GM18526 (cell line): ENCODE results near the gene ZDHHC19.

Experiments
- POLR2A ChIP-seq: IDR thresholded peaks from 3 replicates; pipeline ENCODE4 v1.6.1; 2011; ENCODE audit not compliant: insufficient read length; ENCODE audit errors: extremely low read depth

ZDHHC19 gene, protein sequence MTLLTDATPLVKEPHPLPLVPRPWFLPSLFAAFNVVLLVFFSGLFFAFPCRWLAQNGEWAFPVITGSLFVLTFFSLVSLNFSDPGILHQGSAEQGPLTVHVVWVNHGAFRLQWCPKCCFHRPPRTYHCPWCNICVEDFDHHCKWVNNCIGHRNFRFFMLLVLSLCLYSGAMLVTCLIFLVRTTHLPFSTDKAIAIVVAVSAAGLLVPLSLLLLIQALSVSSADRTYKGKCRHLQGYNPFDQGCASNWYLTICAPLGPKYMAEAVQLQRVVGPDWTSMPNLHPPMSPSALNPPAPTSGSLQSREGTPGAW

DNA sequence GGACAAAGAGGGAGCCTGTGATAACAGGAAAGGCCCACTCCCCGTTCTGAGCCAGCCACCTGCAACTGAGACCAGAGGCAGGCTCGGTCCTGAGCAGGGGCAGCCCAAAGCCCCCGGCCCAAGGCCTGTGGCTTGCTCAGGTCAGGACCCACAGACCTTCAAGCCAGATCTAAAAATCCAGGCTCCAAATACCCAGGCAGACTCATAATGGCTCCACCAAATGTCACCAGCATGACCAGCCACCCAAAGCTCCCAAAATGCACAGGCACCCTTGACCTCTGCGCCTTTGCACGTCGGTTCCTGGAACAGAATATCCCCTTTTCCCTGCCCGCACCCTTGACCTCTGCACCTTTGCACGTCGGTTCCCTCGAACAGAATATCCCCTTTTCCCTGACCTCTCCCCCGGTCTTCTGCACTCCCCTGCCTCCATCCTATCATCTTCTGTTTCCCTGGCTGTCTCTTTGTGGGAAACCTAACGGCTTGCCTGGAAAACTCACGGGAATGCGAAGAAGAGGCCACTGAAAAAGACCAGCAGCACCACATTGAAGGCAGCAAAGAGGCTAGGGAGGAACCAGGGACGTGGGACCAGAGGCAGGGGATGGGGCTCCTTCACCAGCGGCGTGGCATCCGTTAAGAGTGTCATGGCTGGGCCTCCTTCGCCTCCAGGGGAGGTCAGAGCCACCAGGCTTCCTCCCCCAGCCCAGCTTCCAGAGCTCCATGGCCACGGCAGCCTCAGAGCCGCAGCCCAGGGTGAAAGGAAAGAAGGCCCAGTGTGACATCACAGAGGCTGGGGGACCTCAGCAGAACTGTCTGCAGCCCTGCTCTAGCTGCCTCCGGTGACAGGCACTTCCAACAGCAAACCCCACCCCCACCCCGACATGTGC lies at the start of gene ZDHHC19:
Gene ZDHHC19, minus strand, starts transcription at position 728 of the 884 bp plus-strand sequence. Its CDS starts 85 bp downstream, at position 643.
- TF ChIP-seq POLR2A: no peak

DNA sequence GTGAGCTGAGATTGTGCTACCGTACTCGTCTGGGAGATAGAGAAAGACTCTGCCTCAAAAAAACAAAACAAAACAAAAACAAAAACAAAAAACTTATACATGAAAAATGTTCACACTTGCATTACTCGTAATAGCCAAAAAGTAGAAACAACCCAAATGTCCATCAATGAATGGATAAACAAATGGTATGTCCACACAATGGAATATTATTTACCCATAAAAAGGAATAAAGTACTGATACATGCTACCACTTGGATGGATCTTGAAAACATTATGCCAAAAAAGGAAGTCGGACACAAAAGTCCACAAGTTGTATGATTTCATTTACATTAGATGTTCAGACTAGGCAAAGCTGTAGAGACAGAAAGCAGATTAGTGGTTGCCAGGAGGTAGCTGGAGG lies 49.6 kb upstream of the ZDHHC19 start:
- TF ChIP-seq POLR2A: no peak

DNA sequence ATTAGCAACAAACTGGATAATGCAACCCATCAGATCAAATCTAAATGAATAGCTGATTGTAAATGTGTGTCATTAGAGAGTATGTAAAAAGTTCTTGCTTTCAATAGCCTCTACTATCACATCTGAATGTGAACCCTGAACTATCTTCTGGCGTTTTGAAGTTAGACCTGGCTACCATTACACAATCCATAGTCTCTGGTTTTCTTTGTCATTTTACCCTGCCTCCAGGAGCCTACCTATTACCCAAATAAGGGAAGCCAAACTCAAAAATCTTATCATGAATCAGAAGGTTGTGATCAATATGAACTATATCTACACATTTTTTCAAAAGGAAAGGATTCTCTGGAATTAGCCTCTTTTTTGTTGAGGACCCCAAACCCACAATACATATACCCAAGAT lies 44.6 kb upstream of the ZDHHC19 start:
- no peak for TF ChIP-seq POLR2A

DNA sequence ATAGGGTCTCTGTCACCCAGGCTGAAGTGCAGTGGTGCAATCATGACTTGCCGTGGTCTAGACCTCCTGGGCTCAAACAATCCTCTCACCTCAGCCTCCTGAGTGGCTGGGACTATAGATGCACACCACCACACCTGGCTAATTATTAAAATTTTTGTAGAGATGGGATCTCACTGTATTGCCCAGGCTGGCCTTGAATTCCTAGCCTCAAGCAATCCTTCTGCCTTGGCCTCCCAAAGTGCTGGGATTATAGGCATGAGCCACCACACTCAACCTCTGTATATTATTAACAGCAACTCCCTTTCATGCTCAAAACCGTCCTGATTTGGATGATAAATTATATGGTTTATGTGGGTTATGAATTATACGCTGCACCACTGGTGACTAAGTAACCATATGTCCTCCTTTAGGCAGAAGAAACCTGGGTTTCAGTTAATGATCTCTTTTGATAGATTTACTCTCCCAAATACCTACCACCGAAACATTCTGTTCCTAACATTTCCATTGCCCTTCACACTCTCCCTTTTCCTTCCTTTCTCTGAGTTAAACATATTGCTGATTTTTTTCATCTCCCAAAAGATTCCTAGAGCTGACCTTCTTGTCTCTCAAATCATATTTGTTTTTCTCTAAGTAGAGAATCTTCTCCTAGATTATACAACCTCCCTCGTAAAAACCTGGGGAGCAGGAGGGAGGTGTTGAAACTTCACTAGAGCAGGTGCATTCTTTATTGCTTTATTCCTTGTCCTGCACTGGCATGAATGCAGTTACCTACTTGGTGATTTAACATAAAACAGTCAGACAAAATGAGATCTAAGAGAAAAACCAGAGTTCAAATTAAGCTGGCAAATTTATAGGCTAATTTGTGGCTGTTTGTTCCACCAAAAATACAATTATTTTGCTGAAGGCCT lies 43.4 kb upstream of the ZDHHC19 start:
- no peak for TF ChIP-seq POLR2A

DNA sequence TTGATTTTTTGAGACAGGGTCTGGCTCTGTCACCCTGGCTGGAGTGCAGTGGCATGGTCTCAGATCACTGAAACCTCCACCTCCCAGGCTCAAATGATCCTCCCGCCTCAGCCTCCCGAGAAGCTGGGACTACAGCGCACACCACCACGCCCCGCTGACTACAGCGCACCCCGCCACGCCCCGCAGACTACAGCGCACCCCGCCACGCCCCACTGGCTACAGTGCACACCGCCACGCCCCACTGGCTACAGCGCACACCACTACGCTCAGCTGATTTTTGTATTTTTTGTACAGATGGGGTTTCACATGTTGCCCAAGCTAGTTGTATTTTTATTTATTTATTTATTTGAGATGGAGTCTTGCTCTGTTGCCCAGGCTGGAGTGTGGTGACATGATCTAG lies 40.7 kb upstream of the ZDHHC19 start:
- TF ChIP-seq POLR2A: no peak

DNA sequence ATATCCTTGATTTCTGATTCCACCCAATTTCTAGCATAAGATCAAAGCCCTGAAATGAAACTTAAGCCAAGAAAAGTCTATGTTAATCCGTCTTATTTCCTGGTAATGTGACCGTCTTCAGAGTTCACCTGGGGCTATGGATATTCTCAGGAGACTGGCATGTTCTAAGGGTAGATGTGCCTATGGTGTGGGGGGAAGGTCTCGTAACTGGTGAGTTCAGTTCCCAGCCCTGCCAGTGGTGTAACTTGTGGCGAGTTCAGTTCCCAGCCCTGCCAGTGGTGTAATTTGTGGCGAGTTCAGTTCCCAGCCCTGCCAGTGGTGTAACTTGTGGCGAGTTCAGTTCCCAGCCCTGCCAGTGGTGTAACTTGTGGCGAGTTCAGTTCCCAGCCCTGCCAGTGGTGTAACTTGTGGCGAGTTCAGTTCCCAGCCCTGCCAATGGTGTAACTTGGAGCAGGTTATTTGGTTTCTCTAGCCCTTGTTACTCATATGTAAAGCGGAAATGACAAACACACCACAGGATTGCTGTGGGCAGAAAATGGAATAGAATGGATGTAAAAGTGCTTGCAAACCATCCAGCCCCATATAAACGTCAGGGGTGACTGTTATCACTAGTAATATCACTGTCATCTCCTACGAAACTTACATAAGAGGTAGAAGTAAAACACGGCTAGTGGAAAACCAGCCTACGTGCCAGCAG lies 35.6 kb upstream of the ZDHHC19 start:
- no peak for TF ChIP-seq POLR2A

DNA sequence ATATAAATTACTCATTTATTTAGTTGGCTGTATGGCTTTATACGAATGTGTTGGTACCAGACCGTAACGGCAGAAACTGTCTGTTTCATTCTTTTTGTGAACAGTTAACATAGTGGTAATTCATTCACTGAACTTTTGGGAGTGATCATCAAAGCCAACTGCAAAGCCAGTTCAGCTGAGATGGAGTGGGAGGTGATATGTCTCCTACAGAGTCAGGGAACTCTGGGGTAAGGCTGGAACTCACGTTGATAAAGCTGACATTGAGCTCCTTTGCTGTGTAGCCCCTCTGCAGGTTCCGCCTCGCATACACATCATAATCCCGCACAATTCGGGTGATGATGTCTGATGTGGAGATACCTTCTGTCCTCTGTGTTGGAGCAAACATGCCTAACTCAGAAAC lies 30.5 kb upstream of the ZDHHC19 start:
- TF ChIP-seq POLR2A: no peak

DNA sequence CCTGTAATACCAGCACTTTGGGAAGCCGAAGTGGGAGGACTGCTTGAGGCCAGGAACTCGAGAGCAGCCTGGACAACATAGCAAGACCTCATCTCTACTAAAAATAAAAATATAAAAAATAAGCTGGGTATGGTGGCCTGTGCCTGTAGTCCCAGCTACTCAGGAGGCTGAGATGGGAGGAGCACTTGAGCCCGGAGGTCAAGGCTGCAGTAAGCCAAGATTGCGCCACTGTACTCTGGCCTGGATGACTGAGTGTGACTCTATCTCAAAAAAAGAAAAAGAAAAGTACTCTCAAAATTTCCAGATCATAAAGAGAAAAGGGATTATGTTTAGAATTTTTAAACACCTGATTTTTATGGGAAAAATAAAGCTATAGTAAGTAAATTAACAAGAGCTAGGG lies 29.2 kb upstream of the ZDHHC19 start:
- TF ChIP-seq POLR2A: no peak

DNA sequence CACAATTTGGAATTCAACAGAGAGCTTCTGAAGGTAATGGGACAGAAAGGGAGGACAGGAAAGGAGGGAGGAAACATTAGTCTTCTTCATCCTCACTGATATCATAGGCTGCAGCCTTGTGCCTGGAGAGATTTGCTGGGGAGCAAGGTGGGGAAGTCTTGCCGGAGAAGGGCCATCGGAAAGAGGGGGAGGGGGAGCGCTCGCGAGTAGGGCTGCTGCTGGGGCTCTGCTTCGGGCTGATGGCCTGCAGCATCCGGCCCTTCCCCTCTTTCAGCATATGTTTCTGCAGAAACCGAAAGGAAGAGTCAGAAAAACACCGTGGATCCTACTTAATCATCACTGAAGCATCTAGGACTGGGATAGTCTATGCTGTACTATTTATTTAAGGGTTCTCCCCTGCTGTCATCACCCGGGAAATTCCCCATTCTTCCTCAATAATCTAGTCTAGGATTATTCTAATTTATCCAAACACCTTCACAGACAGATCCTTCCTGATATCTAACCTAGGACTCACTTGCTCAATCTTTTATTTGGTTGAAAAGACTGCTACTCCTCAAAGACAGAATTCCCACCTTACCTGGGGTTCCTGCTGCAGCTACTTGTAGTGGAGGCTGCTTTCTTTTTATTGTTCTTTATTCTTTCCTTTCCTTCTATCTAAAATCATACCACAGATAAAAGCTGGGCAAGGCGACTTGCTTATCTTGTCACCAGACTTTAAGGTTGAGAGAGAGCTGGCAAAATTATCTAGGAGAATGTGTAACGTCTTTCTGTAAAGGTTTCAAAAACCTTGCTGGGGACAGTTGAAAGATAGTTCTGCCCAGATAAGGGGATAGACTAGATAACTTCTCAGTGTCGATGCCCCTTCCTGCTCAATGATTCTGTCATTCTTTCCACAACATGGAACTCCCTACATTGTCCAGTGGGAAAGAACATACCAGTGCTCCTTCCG lies 27.7 kb upstream of the ZDHHC19 start:
- no peak for TF ChIP-seq POLR2A

DNA sequence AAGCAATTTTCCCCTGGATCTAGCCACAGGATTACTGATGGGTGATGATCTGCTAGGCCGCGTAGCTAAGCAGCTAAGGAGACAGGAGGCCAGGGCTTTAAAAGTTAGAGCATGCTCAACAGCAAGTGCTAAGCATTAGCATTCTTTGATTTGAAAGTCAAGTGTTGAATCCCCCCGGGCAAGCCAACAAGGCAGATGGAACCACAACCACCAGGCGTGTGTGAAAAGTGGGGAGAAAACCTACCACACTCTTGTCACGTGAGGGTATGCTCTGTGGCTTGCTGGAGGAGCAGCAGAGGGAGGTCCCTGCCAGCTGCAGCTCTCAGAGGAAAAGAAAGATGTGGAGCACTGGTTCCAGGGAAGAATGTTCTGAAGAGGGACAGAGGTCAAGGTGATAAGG lies 26.0 kb upstream of the ZDHHC19 start:
- no peak for TF ChIP-seq POLR2A

DNA sequence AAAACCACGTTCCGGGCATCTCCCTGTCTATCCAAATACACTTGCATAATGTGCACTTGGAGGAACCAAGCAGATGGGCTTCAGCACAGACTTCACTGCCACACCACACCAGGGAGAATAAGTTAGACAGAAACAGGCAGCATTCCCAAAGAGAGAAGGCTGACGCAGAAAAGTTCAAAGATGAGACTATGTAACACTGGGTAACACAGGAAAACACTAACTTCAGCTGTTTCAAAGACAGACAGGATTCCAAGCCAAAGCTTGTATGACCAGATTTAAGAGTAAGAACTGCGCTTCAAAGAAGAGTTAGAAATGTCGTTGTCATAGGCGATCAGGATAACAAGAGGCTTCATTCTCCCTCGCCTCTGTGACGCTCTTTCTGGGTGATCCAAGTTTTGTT lies 25.0 kb upstream of the ZDHHC19 start:
- no peak for TF ChIP-seq POLR2A

DNA sequence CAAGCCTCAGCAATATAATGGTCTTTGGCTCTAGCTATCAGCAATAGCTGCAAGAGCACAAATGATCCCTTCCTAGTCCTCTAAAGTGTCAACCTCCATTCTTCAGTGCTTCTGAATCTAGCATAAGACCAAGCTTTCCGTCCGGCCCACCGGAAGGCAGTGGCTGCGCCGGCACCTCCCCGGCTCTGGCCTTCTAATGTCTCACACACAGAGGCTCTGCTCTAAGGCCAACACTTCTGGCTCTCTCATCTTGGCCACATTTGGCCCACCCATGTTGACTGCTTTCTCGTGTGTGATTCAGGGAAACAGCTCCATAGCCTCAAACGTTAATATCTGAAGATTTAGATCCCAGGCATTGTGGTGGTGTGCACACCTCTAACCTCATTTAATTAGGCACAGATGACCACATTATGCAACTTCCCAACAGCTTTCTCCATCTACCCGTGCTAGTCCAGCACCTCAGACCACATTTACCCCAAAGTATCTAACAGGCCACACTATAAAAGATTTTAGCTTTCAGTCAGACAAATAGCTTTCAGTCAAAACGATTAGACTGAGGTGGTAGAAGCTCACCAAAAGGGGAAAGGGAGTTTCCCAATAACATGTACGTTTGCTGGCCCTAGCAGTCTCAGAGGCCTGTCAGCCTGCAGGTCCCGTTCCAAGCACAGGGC lies 24.4 kb upstream of the ZDHHC19 start:
- no peak for TF ChIP-seq POLR2A

DNA sequence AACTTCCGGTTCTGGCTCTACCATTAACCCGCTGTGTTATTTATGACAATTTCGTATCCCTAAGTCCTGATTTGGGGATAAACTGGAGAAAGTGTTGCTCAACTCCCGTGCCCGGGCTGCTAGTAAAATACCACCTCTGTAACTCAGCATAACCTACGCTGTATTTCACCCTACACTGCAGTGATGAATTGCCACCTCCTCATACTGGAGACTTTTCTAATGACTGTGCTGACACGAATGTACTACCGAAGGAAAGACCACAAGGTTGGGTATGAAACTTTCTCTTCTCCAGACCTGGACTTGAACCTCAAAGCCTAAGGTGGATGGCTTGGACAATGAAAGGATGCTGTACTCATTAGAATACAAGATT lies 21.7 kb upstream of the ZDHHC19 start:
- TF ChIP-seq POLR2A: no peak
